HepG2 (cell line): Measurements from ENCODE around the gene GPR55. TPM values are rescaled to one million over a fixed set of nuclear protein-coding genes. Genes with fewer than 3 reads are reported as not detected.

Source experiments
- ATAC-seq: fragments of 200-7000 bp; cut with Tn5 transposase; 3 replicates; pipeline ENCODE4 v1.9.1; 2020; ENCODE audit warnings: mild to moderate bottlenecking, moderate library complexity
- BruUV-seq: library from RNA; stranded (reverse); fragments of 400-500 nt; replicated peaks from 2 replicates; lab custom pipeline; 2021; lab: Mats Ljungman, UMichigan
- CTCF ChIA-PET: fragments of 300-600 bp; formaldehyde crosslinking; extraction: SDS; loops from one replicate; lab custom pipeline; 2021; ENCODE audit warnings: low total read pairs, inconsistent platforms, low intra/inter-chr PET ratio; lab: Yijun Ruan, JAX
- POLR2A ChIA-PET: fragments of 350-600 bp; sonication (Branson Sonifier 250); formaldehyde crosslinking; loops from one replicate; lab custom pipeline; 2020; ENCODE audit warnings: antibody characterized with exemption, inconsistent platforms; lab: Yijun Ruan, JAX
- DNase-seq: peaks from one replicate; pipeline ENCODE4 v3.0.0-alpha.2; 2015; ENCODE audit warnings: low spot score
- FAIRE-seq: peaks from 3 replicates; lab custom pipeline; 2011; peaks lifted over from hg19 to GRCh38; lab: Jason Lieb, UNC
- H2AFZ ChIP-seq: one replicate; pipeline ENCODE4 v1.6.1; 2011; ENCODE audit warnings: low read length, inconsistent platforms
- H3K27ac ChIP-seq: fragments of 300-600 bp; 3 replicates; pipeline ENCODE4 v1.8.0; 2011; ENCODE audit warnings: mixed run types, mild to moderate bottlenecking, mixed read lengths, low read length, inconsistent platforms; ENCODE audit not compliant: insufficient read depth; ENCODE audit errors: extremely low read length
- H3K27me3 ChIP-seq, 2 experiments: fragments of 200-600 bp in 1 of 2; 2 replicates in 1 of 2; 3 replicates in 1 of 2; pipeline versions ENCODE4 v1.6.0 to v1.8.0; 2011; ENCODE audit warnings: low read length in 2 of 2, mild to moderate bottlenecking in 2 of 2, moderate library complexity in 2 of 2, inconsistent platforms in 1 of 2; ENCODE audit not compliant: insufficient read depth in 2 of 2, control insufficient read depth in 1 of 2
- H3K36me3 ChIP-seq, 2 experiments: fragments of 200-600 bp in 1 of 2; replicated peaks in 1 of 2; 2 replicates in 1 of 2; 3 replicates in 1 of 2; pipeline versions ENCODE4 v1.5.1 to v1.8.0; 2011; ENCODE audit warnings: low read length in 2 of 2, inconsistent platforms in 1 of 2; ENCODE audit not compliant: insufficient read depth in 2 of 2, control insufficient read depth in 1 of 2
- H3K4me1 ChIP-seq: 2 replicates; pipeline ENCODE4 v1.5.1; 2012; ENCODE audit warnings: low read length, inconsistent platforms; ENCODE audit not compliant: insufficient read depth
- H3K4me2 ChIP-seq: 2 replicates; pipeline ENCODE4 v1.6.0; 2011; ENCODE audit warnings: low read depth, low read length, inconsistent platforms
- H3K4me3 ChIP-seq, 3 experiments: fragments of 200-600 bp in 1 of 3; sonication (generic), shearing (Covaris generic) in 1 of 3; replicated peaks in 1 of 3; 2 replicates each; pipeline ENCODE4 v1.5.1; 2011 to 2016; ENCODE audit warnings: low read length in 3 of 3, inconsistent platforms in 2 of 3, low read depth in 2 of 3, mild to moderate bottlenecking in 2 of 3, control low read depth in 1 of 3, mixed read lengths in 1 of 3; ENCODE audit not compliant: insufficient read depth in 1 of 3
- H3K79me2 ChIP-seq: one replicate; pipeline ENCODE4 v1.6.1; 2011; ENCODE audit warnings: low read length, inconsistent platforms; ENCODE audit not compliant: insufficient read depth
- H3K9ac ChIP-seq: 2 replicates; pipeline ENCODE4 v1.6.0; 2011; ENCODE audit warnings: mild to moderate bottlenecking, low read depth, low read length, inconsistent platforms; ENCODE audit not compliant: insufficient read depth
- H3K9me3 ChIP-seq: 2 replicates; pipeline ENCODE4 v1.5.1; 2012; ENCODE audit warnings: mild to moderate bottlenecking, low read length
- H4K20me1 ChIP-seq: 2 replicates; pipeline ENCODE4 v1.6.0; 2011; ENCODE audit warnings: inconsistent platforms, mild to moderate bottlenecking, low read length, moderate library complexity; ENCODE audit not compliant: insufficient read depth
- ATF7 ChIP-seq, 2 experiments: fragments of 450-650 bp in 1 of 2; sonication (generic) in 1 of 2; formaldehyde crosslinking in 1 of 2; IDR thresholded peaks; 2 replicates each; pipeline versions ENCODE4 v1.4.0 to v1.6.1; 2016 to 2020; ENCODE audit warnings: antibody characterized with exemption in 1 of 2, mild to moderate bottlenecking in 1 of 2, missing genetic modification reagents in 1 of 2
- CREB1 ChIP-seq, 2 experiments: fragments of 450-650 bp in 1 of 2; IDR thresholded peaks; 2 replicates each; pipeline ENCODE4 v1.6.1; 2016 to 2017; ENCODE audit warnings: control low read depth in 1 of 2, mild to moderate bottlenecking in 1 of 2, missing compliant biosample characterization in 1 of 2, missing genetic modification characterization in 1 of 2
- HDAC1 ChIP-seq: sonication (generic); formaldehyde crosslinking; IDR thresholded peaks from 2 replicates; pipeline ENCODE4 v1.5.1; 2020; ENCODE audit warnings: mild to moderate bottlenecking, missing genetic modification reagents
- HOXD1 ChIP-seq: sonication (generic); formaldehyde crosslinking; IDR thresholded peaks from 2 replicates; pipeline ENCODE4 v1.5.0; 2020; ENCODE audit warnings: missing genetic modification reagents
- SMAD3 ChIP-seq: sonication (generic); formaldehyde crosslinking; IDR thresholded peaks from 2 replicates; pipeline ENCODE4 v1.4.0; 2020; ENCODE audit warnings: missing genetic modification reagents
- SRF ChIP-seq: IDR thresholded peaks from 2 replicates; pipeline ENCODE4 v1.6.1; 2011; ENCODE audit warnings: mild to moderate bottlenecking, low read depth, low read length, moderate library complexity
- ZBTB40 ChIP-seq, 2 experiments: fragments of 450-650 bp in 1 of 2; sonication (generic) in 1 of 2; formaldehyde crosslinking in 1 of 2; IDR thresholded peaks; 2 replicates each; pipeline versions ENCODE4 v1.6.1 to v1.8.0; 2016 to 2022; ENCODE audit warnings: antibody characterized with exemption in 1 of 2, mild to moderate bottlenecking in 1 of 2, missing genetic modification reagents in 1 of 2
- ZNF430 ChIP-seq: sonication (generic); formaldehyde crosslinking; IDR thresholded peaks from 2 replicates; pipeline ENCODE4 v1.9.0; 2021; ENCODE audit warnings: mild to moderate bottlenecking, missing genetic modification reagents
- ZNF543 ChIP-seq: sonication (generic); formaldehyde crosslinking; IDR thresholded peaks from 2 replicates; pipeline ENCODE4 v1.4.0; 2020; ENCODE audit warnings: mild to moderate bottlenecking, missing genetic modification reagents
- ZNF768 ChIP-seq: sonication (generic); formaldehyde crosslinking; IDR thresholded peaks from 2 replicates; pipeline ENCODE4 v1.4.0; 2020; ENCODE audit warnings: missing genetic modification reagents
- WGBS: methylation state at CpG from one replicate; pipeline ENCODE4 v1.1.6; 2017; ENCODE audit warnings: low lambda C conversion rate; 5-methylcytosine and 5-hydroxymethylcytosine counted together
- in situ Hi-C: cut with HindIII; loops from 2 replicates; pipeline ENCODE4 v1.10.0; 2017; ENCODE audit warnings: low pct_unique_long_range_greater_than_20kb; ENCODE audit not compliant: extremely low pct_ligation_motif_present
- intact Hi-C: fragments of 100-400 bp; cut with micrococcal nuclease; formaldehyde crosslinking; loops from one replicate; pipeline ENCODE4 v1.10.0; 2022; ENCODE audit not compliant: unreplicated experiment
- polyA plus RNA-seq, 8 experiments: library from polyadenylated mRNA; depleted of rRNA in 3 of 8; stranded (reverse) in 7 of 8; unstranded in 1 of 8; fragments of >200 nt; fragmentation: Illumina TruSeq in 4 of 8; extraction: Trizol in 4 of 8; gene quantifications; 2 replicates each; pipeline versions ENCODE4 v1.2.1 to v1.2.3, GENCODE V29; 2011 to 2016; ENCODE audit warnings: low read depth in 4 of 8, missing spikeins in 1 of 8, mixed read lengths in 1 of 8; ENCODE audit not compliant: insufficient read depth in 1 of 8
- total RNA-seq, 5 experiments: library from RNA; depleted of rRNA; stranded (reverse); fragments of >200 nt; fragmentation: Illumina TruSeq; extraction: Trizol; gene quantifications; 2 replicates each; pipeline ENCODE4 v1.2.3, GENCODE V29; 2016; ENCODE audit warnings: low read depth in 1 of 5

The GPR55 gene
- total and polyA plus RNA-seq, 2 of the 13 experiments (the other 11 are each of a cell fraction or from before 2014, with no cell fraction given) = not detected

GRCh38 chr2:230887342-230887741 is 37.7 kb downstream of the GPR55 start:
- no peaks in the 10 kb centered on the region for H3K79me2 ChIP-seq
- CTCF ChIA-PET = no interaction called here
- TF ChIP-seq ZNF543 (CRISPR knock-in tag) = no peak
- TF ChIP-seq SRF = no peak
- TF ChIP-seq ATF7 (IDR thresholded peaks at IDR 0.05) = peak; percentile 69; the same call in 1 of the 2 replicates
- TF ChIP-seq ATF7 (CRISPR knock-in tag; IDR thresholded peaks at IDR 0.05) = no peak
- TF ChIP-seq SMAD3 (CRISPR knock-in tag) = no peak
- TF ChIP-seq CREB1 (IDR thresholded peaks at IDR 0.05) = peak; percentile 98
- TF ChIP-seq CREB1 (CRISPR knock-in tag; IDR thresholded peaks at IDR 0.05) = no peak

GRCh38 chr2:230886671-230887071 is 38.4 kb downstream of the GPR55 start:
- ChIA-PET POLR2A (no interaction called here), CTCF (no interaction called here)
- Histone ChIP-seq H3K4me3 (no peak overlapping the region), H3K36me3 (no peaks in the 10 kb centered on the region), H3K9ac (no peak overlapping the region), H3K27ac (no peak overlapping the region), H3K79me2 (no peaks in the 10 kb centered on the region), H3K27me3 (peaks cover 5 to 30% of the 10 kb centered on the region in 2 experiments; a peak in 4 of 5 replicates), H4K20me1 (no peaks in the 10 kb centered on the region), H3K9me3 (no peaks in the 10 kb centered on the region), H2AFZ (no peak overlapping the region), H3K4me1 (no peaks in the 10 kb centered on the region), H3K4me2 (peak overlapping the region; percentile 2; the same call in 1 of the 2 replicates)
- no TSS peak for BruUV-seq
- 37% methylated on average over 13 of the region's 14 CpGs for WGBS
- DNase-seq (no peak), FAIRE-seq (no peak), ATAC-seq (peak; percentile 53)
- in situ Hi-C loops (no loop called here), intact Hi-C loops (no loop called here)
- no peak for TF ChIP-seq ZBTB40 (IDR thresholded peaks at IDR 0.05)
- TF ChIP-seq ZBTB40 (CRISPR knock-in tag; IDR thresholded peaks at IDR 0.05) = no peak
- peak; percentile 40; the same call in 1 of the 2 replicates for TF ChIP-seq ZNF768 (CRISPR knock-in tag)
- no peak for TF ChIP-seq HDAC1 (CRISPR knock-in tag)
- no peak for TF ChIP-seq ZNF430 (CRISPR knock-in tag)
- TF ChIP-seq HOXD1 = no peak

More at GRCh38 chr2:230887342-230887741, 37.7 kb downstream of the GPR55 start:
- H2AFZ ChIP-seq = no peak overlapping the region
- H4K20me1 ChIP-seq = no peaks in the 10 kb centered on the region
- no peak overlapping the region for H3K27ac ChIP-seq
- intact Hi-C loops (no loop called here), in situ Hi-C loops (no loop called here)
- ATAC-seq (no peak), DNase-seq (no peak), FAIRE-seq (no peak)
- no peaks in the 10 kb centered on the region for H3K4me1 ChIP-seq
- POLR2A ChIA-PET = no interaction called here
- BruUV-seq = no TSS peak
- H3K36me3 ChIP-seq = no peaks in the 10 kb centered on the region
- no peak overlapping the region for H3K4me2 ChIP-seq
- H3K9ac ChIP-seq = no peak overlapping the region
- H3K4me3 ChIP-seq = no peak overlapping the region
- H3K27me3 ChIP-seq = peaks cover 5 to 33% of the 10 kb centered on the region in 2 experiments; a peak in 4 of 5 replicates
- WGBS = 42% methylated on average over 7 of the region's 7 CpGs
- H3K9me3 ChIP-seq = no peaks in the 10 kb centered on the region
